Activated T-cell treated with anti-CD3 and anti-CD28 coated beads, Interleukin-2, amount 50 U/mL, for 4 hours (primary cell): ENCODE results near the gene SRBD1. TPM values are rescaled to one million over a fixed set of nuclear protein-coding genes. Genes with fewer than 3 reads are reported as not detected.

Source experiments
- ATAC-seq, 2 donors: fragments of 200-7000 bp; cut with Tn5 transposase; one replicate each; pipeline ENCODE4 v1.10.0; 2021
- DNase-seq: peaks from one replicate; pipeline ENCODE4 v3.0.0-alpha.2; 2020
- H3K27me3 Mint-ChIP-seq: one replicate; pipeline ENCODE4 v1.8.0; 2021; ENCODE audit warnings: low read depth, mixed read lengths
- H3K36me3 Mint-ChIP-seq: one replicate; pipeline ENCODE4 v1.8.0; 2022; ENCODE audit warnings: mixed read lengths; ENCODE audit not compliant: insufficient read depth
- H3K4me1 Mint-ChIP-seq: one replicate; pipeline ENCODE4 v1.8.0; 2021; ENCODE audit warnings: low read depth, mixed read lengths
- H3K4me3 Mint-ChIP-seq: one replicate; pipeline ENCODE4 v1.8.0; 2021; ENCODE audit warnings: mild to moderate bottlenecking, moderate library complexity, mixed read lengths
- H3K9me3 Mint-ChIP-seq: one replicate; pipeline ENCODE4 v1.8.0; 2021; ENCODE audit warnings: mixed read lengths
- total RNA-seq, 3 donors: library from RNA; stranded (reverse); gene quantifications; one replicate each; pipeline ENCODE4 v1.2.1, GENCODE V29; 2021

Gene SRBD1
- total RNA-seq, 3 donors from 2014 or later: 13.8 to 18.4 (median 15.5) TPM

- no peaks in the 10 kb centered on the region for H3K9me3 Mint-ChIP-seq
- DNase-seq (peak; percentile 74), ATAC-seq (peak; percentile 99)
- H3K4me3 Mint-ChIP-seq: peak overlapping the region; percentile 76
- H3K27me3 Mint-ChIP-seq: peaks cover 26% of the 10 kb centered on the region
- H3K36me3 Mint-ChIP-seq: no peaks in the 10 kb centered on the region
- H3K4me1 Mint-ChIP-seq: peaks cover 1% of the 10 kb centered on the region
Observed at GRCh38 chr2:45643543-45644542, 32.8 kb upstream of the SRBD1 start.

GRCh38 chr2:45643095-45643494 lies 32.0 kb upstream of the SRBD1 start:
- peak; percentile 7 to 13 for ATAC-seq
- H3K4me1 Mint-ChIP-seq: peaks cover 1% of the 10 kb centered on the region
- peak overlapping the region; percentile 76 for H3K4me3 Mint-ChIP-seq
- H3K9me3 Mint-ChIP-seq: no peaks in the 10 kb centered on the region
- H3K36me3 Mint-ChIP-seq: no peaks in the 10 kb centered on the region
- H3K27me3 Mint-ChIP-seq: peaks cover 30% of the 10 kb centered on the region
- no peak for DNase-seq

GRCh38 chr2:45640576-45640975 lies 29.5 kb upstream of the SRBD1 start:
- DNase-seq (no peak), ATAC-seq (no peak)
- Mint-ChIP-seq H3K36me3 (no peaks in the 10 kb centered on the region), H3K4me3 (no peak overlapping the region), H3K27me3 (peaks cover 45% of the 10 kb centered on the region), H3K4me1 (peaks cover 1% of the 10 kb centered on the region), H3K9me3 (no peaks in the 10 kb centered on the region)

GRCh38 chr2:45637440-45637839 lies 26.4 kb upstream of the SRBD1 start:
- ATAC-seq (no peak), DNase-seq (no peak)
- Mint-ChIP-seq H3K27me3 (peaks cover 43% of the 10 kb centered on the region), H3K4me1 (no peaks in the 10 kb centered on the region), H3K4me3 (no peak overlapping the region), H3K9me3 (no peaks in the 10 kb centered on the region), H3K36me3 (no peaks in the 10 kb centered on the region)

GRCh38 chr2:45636008-45636407 lies 24.9 kb upstream of the SRBD1 start:
- peaks cover 47% of the 10 kb centered on the region for H3K27me3 Mint-ChIP-seq
- no peak overlapping the region for H3K4me3 Mint-ChIP-seq
- no peak for DNase-seq

GRCh38 chr2:45634223-45634622 lies 23.2 kb upstream of the SRBD1 start:
- DNase-seq: no peak
- no peaks in the 10 kb centered on the region for H3K4me1 Mint-ChIP-seq
- peaks cover 47% of the 10 kb centered on the region for H3K27me3 Mint-ChIP-seq
- no peak overlapping the region for H3K4me3 Mint-ChIP-seq
- H3K36me3 Mint-ChIP-seq: no peaks in the 10 kb centered on the region
- no peaks in the 10 kb centered on the region for H3K9me3 Mint-ChIP-seq
- ATAC-seq: no peak

More at GRCh38 chr2:45636008-45636407, 24.9 kb upstream of the SRBD1 start:
- no peaks in the 10 kb centered on the region for H3K4me1 Mint-ChIP-seq
- H3K9me3 Mint-ChIP-seq: no peaks in the 10 kb centered on the region
- no peak for ATAC-seq
- no peaks in the 10 kb centered on the region for H3K36me3 Mint-ChIP-seq

GRCh38 chr2:45631955-45632354 lies 20.9 kb upstream of the SRBD1 start:
- Mint-ChIP-seq H3K27me3 (peaks cover 36% of the 10 kb centered on the region), H3K4me3 (no peak overlapping the region), H3K9me3 (no peaks in the 10 kb centered on the region), H3K4me1 (no peaks in the 10 kb centered on the region), H3K36me3 (no peaks in the 10 kb centered on the region)
- no peak for DNase-seq
- no peak for ATAC-seq

- H3K9me3 Mint-ChIP-seq: no peaks in the 10 kb centered on the region
- DNase-seq (no peak), ATAC-seq (no peak)
- no peaks in the 10 kb centered on the region for H3K36me3 Mint-ChIP-seq
- peaks cover 35% of the 10 kb centered on the region for H3K27me3 Mint-ChIP-seq
- H3K4me1 Mint-ChIP-seq: no peaks in the 10 kb centered on the region
- no peak overlapping the region for H3K4me3 Mint-ChIP-seq
Observed at GRCh38 chr2:45631319-45631718, 20.3 kb upstream of the SRBD1 start.

- H3K4me1 Mint-ChIP-seq: no peaks in the 10 kb centered on the region
- H3K9me3 Mint-ChIP-seq: no peaks in the 10 kb centered on the region
- ATAC-seq (no peak), DNase-seq (no peak)
- no peaks in the 10 kb centered on the region for H3K36me3 Mint-ChIP-seq
- H3K4me3 Mint-ChIP-seq: no peak overlapping the region
- peaks cover 29% of the 10 kb centered on the region for H3K27me3 Mint-ChIP-seq
Observed at GRCh38 chr2:45629971-45630370, 18.9 kb upstream of the SRBD1 start.

- no peak for DNase-seq
- Mint-ChIP-seq H3K27me3 (peaks cover 27% of the 10 kb centered on the region), H3K36me3 (no peaks in the 10 kb centered on the region), H3K4me1 (no peaks in the 10 kb centered on the region), H3K9me3 (no peaks in the 10 kb centered on the region), H3K4me3 (no peak overlapping the region)
- ATAC-seq: no peak
Observed at GRCh38 chr2:45627911-45628310, 16.8 kb upstream of the SRBD1 start.

GRCh38 chr2:45626387-45627221 lies 15.5 kb upstream of the SRBD1 start:
- no peak for DNase-seq
- Mint-ChIP-seq H3K27me3 (peaks cover 17% of the 10 kb centered on the region), H3K4me3 (no peak overlapping the region), H3K36me3 (no peaks in the 10 kb centered on the region), H3K9me3 (no peaks in the 10 kb centered on the region), H3K4me1 (no peaks in the 10 kb centered on the region)
- ATAC-seq: no peak

GRCh38 chr2:45625824-45626223 lies 14.8 kb upstream of the SRBD1 start:
- no peaks in the 10 kb centered on the region for H3K9me3 Mint-ChIP-seq
- ATAC-seq: no peak
- H3K4me1 Mint-ChIP-seq: no peaks in the 10 kb centered on the region
- no peak for DNase-seq
- H3K36me3 Mint-ChIP-seq: no peaks in the 10 kb centered on the region
- peaks cover 16% of the 10 kb centered on the region for H3K27me3 Mint-ChIP-seq
- H3K4me3 Mint-ChIP-seq: no peak overlapping the region

GRCh38 chr2:45623098-45623497 lies 12.0 kb upstream of the SRBD1 start:
- Mint-ChIP-seq H3K9me3 (no peaks in the 10 kb centered on the region), H3K4me1 (no peaks in the 10 kb centered on the region), H3K4me3 (no peak overlapping the region), H3K36me3 (no peaks in the 10 kb centered on the region), H3K27me3 (peaks cover 11% of the 10 kb centered on the region)
- ATAC-seq (no peak), DNase-seq (no peak)

- Mint-ChIP-seq H3K9me3 (no peaks in the 10 kb centered on the region), H3K36me3 (no peaks in the 10 kb centered on the region), H3K4me3 (no peak overlapping the region), H3K27me3 (peaks cover 12% of the 10 kb centered on the region), H3K4me1 (no peaks in the 10 kb centered on the region)
- ATAC-seq (no peak), DNase-seq (no peak)
Observed at GRCh38 chr2:45622336-45623075, 11.4 kb upstream of the SRBD1 start.
